ENCODE results near the gene SIM2. TPM values are rescaled to one million over a fixed set of nuclear protein-coding genes. Genes with fewer than 3 reads are reported as not detected.

SIM2 gene
- total RNA-seq, 4 donors from 2014 or later: 0.47 to 2.3 TPM; not detected in 2

DNA sequence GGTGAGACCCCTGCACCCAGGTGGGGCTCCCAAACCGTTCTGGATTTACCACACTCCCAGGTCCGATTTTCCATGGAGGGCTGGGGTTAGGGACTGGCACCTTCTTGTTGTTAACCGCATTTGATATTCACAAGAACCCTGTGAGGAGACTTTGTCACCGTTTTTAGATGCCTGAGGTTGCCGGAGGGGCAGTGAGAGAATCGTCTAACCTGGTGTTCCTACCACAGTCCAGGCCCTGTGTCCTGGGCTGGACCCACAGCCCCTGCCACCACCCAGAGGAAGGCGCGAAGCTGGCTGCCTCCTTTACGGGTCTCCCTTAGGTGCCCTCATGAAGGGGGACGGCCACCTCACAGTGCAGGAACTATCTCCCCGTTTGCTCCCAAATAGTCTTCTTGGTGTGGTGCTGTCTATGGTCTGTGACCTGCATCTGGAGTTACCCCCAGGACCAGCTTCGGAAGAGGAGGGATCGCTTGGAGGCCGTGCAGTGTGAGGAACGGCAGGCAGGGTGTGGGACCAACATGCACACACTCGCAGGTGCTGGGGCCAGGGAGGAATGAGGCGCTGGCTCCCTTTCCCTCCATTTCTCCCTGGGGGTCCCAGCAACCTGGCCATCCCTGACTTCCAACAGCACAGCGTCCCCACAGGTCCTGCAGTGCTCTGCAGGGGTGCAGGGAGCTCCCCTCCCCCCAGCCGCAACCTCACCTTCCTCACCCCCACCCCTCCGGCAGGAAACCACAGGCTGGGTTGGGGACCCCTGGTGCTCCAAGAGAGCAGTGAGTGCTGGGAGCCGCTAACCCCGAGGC lies 7.0 kb downstream of the SIM2 start:
- no peak for TF ChIP-seq POLR2A (IDR thresholded peaks at IDR 0.05)
- TF ChIP-seq, protein P1, sequence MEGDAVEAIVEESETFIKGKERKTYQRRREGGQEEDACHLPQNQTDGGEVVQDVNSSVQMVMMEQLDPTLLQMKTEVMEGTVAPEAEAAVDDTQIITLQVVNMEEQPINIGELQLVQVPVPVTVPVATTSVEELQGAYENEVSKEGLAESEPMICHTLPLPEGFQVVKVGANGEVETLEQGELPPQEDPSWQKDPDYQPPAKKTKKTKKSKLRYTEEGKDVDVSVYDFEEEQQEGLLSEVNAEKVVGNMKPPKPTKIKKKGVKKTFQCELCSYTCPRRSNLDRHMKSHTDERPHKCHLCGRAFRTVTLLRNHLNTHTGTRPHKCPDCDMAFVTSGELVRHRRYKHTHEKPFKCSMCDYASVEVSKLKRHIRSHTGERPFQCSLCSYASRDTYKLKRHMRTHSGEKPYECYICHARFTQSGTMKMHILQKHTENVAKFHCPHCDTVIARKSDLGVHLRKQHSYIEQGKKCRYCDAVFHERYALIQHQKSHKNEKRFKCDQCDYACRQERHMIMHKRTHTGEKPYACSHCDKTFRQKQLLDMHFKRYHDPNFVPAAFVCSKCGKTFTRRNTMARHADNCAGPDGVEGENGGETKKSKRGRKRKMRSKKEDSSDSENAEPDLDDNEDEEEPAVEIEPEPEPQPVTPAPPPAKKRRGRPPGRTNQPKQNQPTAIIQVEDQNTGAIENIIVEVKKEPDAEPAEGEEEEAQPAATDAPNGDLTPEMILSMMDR (IDR thresholded peaks at IDR 0.05): no peak
- TF ChIP-seq POLR2AphosphoS5 (IDR thresholded peaks at IDR 0.05): no peak
- TF ChIP-seq EP300 (IDR thresholded peaks at IDR 0.05): no peak
- Histone ChIP-seq H3K4me3 (no peak overlapping the region), H3K9me3 (no peaks in the 10 kb centered on the region), H3K27me3 (peaks cover 100% of the 10 kb centered on the region), H3K4me1 (peaks cover 0 to 75% (median 29%) of the 10 kb centered on the region in 3 donors), H3K27ac (no peak overlapping the region), H3K36me3 (no peaks in the 10 kb centered on the region)
- WGBS, 2 donors (ENCODE audit: low coverage in 1 of 2): 8% methylated on average over 2 of the region's 22 CpGs; no CpG with 5 or more reads in 1 of the 2 donors
- no peak for ATAC-seq

DNA sequence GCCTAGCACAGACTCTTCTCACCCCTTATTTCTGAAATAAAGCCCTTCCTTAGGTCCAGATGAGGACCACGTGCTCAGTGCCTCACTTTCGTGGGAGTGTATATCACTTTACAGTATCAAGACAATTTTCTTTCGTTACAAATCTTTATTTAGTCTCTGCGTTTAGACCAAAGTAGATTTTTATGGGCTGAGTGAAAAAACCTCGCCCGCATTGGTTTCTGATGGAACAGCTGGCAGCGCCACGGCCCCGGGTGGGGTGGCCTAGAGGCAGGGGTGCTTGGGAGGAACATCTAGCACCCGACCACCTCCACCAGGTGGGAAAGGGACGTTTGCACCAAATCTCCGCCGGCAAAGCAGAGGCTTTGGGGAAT lies 7.6 kb downstream of the SIM2 start:
- H3K27ac ChIP-seq: no peak overlapping the region

DNA sequence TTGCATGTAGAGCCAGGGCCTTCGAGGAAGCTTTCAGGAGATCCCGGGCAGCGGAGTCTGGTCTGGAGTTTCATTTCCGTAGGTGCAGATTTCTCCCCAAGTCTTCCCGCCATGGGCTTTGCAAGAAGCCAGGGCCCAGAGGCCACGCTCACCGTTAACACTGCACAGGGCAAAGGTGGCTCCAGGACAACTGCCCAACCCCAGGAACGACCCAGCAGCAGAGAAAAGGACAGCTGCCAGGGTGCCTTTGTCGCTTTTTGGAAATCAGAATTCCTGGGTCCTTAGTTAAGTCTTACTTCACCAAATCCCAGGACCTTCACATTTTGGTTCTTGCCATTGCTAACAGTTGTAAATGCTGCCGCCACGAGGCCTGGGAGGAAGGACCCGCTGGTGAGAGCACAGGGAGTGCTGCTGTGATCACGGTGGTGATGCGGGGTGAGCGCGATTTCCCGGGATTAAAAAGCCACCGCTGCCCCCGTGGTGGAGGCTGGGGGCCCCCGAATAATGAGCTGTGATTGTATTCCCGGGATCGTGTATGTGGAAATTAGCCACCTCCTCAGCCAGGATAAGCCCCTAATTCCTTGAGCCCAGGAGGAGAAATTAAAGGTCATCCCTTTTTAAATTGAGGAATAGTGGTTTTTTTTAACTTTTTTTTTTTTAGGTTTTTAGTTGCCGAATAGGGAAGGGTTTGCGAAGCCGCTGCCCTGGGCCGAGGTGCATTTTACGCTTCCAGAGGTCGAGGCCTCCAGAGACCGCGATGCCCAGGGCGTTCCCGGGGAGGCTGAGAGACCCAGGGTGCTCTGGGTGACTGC lies 8.2 kb downstream of the SIM2 start:
- 2 to 8% methylated on average over 7 to 9 of the region's 32 CpGs for WGBS, 2 donors (ENCODE audit: low coverage in 1 of 2)
- no peak overlapping the region for H3K4me3 ChIP-seq
- TF ChIP-seq POLR2AphosphoS5 (IDR thresholded peaks at IDR 0.05) (no peak), POLR2A (IDR thresholded peaks at IDR 0.05) (no peak), EP300 (IDR thresholded peaks at IDR 0.05) (no peak)
- TF ChIP-seq, protein P1 (IDR thresholded peaks at IDR 0.05): no peak
- no peaks in the 10 kb centered on the region for H3K36me3 ChIP-seq
- H3K9me3 ChIP-seq: no peaks in the 10 kb centered on the region
- H3K4me1 ChIP-seq: peaks cover 0 to 66% (median 29%) of the 10 kb centered on the region in 3 donors
- no peak overlapping the region for H3K27ac ChIP-seq
- H3K27me3 ChIP-seq: peaks cover 100% of the 10 kb centered on the region
- no peak for ATAC-seq

More for the DNA sequence above, 7.6 kb downstream of the SIM2 start:
- TF ChIP-seq POLR2AphosphoS5 (IDR thresholded peaks at IDR 0.05) (no peak), POLR2A (IDR thresholded peaks at IDR 0.05) (no peak), EP300 (IDR thresholded peaks at IDR 0.05) (no peak)
- TF ChIP-seq, protein P1 (IDR thresholded peaks at IDR 0.05): no peak
- Histone ChIP-seq H3K4me1 (peaks cover 0 to 69% (median 29%) of the 10 kb centered on the region in 3 donors), H3K27me3 (peaks cover 100% of the 10 kb centered on the region), H3K9me3 (no peaks in the 10 kb centered on the region), H3K36me3 (no peaks in the 10 kb centered on the region), H3K4me3 (no peak overlapping the region)
- WGBS, 2 donors (ENCODE audit: low coverage in 1 of 2): 0 to 15% methylated on average over 4 to 7 of the region's 13 CpGs
- ATAC-seq: no peak

DNA sequence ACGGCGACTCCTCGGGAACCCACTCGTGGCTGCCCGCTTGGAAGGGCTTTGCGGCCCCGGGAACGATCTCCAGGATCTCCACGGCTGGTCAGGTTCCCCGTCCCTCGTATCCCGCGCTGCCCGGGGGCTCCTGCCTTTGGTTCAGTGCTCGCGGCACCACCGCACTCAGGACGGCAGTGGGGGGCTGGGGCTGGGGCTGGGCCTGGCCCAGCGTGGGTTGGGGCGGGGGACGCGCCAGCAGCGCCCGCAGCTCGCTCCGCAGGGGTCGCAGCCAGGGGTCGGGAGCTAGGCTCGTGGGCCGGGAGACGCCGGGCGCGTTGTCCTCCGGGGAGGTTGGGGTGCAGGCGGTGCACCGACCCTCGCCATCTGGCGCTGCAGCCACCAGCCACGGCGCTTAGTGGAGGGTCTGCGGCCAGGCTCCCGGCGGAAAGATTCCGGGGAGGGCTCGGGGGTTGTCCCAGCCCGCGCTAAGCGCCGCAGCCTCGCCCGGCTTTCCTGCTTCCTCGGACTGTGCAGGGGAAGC lies 8.9 kb downstream of the SIM2 start:
- no CpG with 5 or more reads among the region's 53 CpGs for whole genome bisulfite sequencing, 2 donors (ENCODE audit: low coverage in 1 of 2)
- ATAC-seq: no peak
- Histone ChIP-seq H3K27ac (no peak overlapping the region), H3K36me3 (no peaks in the 10 kb centered on the region), H3K4me3 (peak overlapping the region in 1 of 2 donors; percentile 33), H3K4me1 (peaks cover 0 to 66% (median 29%) of the 10 kb centered on the region in 3 donors), H3K9me3 (no peaks in the 10 kb centered on the region), H3K27me3 (peaks cover 100% of the 10 kb centered on the region)
- TF ChIP-seq EP300 (IDR thresholded peaks at IDR 0.05): no peak
- TF ChIP-seq POLR2AphosphoS5 (IDR thresholded peaks at IDR 0.05): no peak
- no peak for TF ChIP-seq POLR2A (IDR thresholded peaks at IDR 0.05)
- TF ChIP-seq, protein P1 (IDR thresholded peaks at IDR 0.05): no peak

All from gastroesophageal sphincter (tissue), 4 donors.